Muscle of arm (tissue), 12 donors: ENCODE data around the gene SYT13. TPM values are rescaled to one million over a fixed set of nuclear protein-coding genes. Genes with fewer than 3 reads are reported as not detected.
A peak's percentile ranks its signal among the peaks of the same experiment; 100 is the strongest.
"Not testable (repeated sequence)": the region's sequence is repeated elsewhere in the genome, so short reads cannot be mapped to it uniquely, and the experiment has no call there.

ENCODE experiments used
- DNase-seq: peaks from one replicate; pipeline ENCODE4 v3.0.0-alpha.2; 2013
- polyA plus RNA-seq, 12 donors: library from polyadenylated mRNA; unstranded; fragments of 120-200 nt; gene quantifications; one replicate each; pipeline ENCODE4 v1.2.1, GENCODE V29; 2013; ENCODE audit not compliant: insufficient read length in 12 of 12

The SYT13 gene
- polyA plus RNA-seq, 12 donors, result 0.24 to 4.6 (median 0.71) TPM; not detected in 1

DNA sequence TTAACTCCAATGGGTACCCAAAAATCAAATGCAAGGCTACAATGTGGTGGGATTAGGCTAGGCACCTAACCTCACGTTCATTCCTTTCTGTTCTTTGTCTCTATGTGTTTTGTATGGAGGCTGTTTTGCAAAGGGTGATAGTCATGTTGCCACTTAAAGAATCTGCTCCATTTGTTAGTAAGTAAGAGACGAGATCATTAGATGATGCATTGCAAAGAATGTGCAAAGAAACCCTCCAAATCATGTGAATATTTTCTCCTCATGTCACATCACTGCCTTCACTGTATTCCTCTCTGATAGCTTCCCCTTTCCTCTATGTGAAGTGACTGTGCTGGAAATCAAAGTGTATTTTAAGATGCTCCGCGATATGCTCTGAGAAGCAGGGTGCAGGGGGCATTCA lies 11.9 kb downstream of the SYT13 start:
- no peak for DNase-seq

DNA sequence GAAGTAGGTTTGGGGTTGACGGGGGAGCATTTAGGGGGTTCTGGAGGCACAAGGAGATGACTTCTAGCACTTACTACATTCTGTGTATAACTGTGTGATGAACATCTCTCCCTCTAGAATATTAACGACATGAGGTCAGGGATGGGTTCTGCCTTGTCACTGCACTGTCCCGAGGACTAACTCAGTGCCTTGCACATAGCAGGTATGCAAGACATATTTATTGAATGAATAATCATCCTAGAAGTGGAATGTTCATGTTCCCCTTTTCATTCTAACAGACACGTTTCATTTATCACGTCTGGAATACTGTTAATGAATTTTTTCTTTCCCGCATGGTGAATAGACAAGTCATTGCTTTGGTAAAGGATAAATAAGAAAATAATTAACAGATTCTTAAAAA lies 12.6 kb downstream of the SYT13 start:
- DNase-seq, result no peak

DNA sequence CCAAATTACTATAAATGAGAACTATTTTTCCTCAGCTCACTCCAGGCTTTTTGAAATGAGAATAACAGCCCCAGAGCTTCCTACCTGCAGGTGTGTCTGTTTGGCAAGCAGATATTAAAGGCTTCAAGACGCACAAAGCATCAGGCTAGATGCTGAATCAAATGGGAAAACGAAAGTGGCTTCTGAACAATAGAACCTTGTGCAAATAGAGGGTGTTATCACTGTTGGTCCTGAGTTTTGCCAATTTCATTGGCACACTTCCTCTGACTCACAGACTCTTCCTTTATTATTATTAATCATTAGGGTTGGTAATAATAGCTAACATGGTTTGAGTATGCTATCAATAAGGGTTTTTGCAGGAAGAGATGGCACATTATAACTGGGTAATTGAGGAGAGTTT lies 13.4 kb downstream of the SYT13 start:
- DNase-seq, result no peak

DNA sequence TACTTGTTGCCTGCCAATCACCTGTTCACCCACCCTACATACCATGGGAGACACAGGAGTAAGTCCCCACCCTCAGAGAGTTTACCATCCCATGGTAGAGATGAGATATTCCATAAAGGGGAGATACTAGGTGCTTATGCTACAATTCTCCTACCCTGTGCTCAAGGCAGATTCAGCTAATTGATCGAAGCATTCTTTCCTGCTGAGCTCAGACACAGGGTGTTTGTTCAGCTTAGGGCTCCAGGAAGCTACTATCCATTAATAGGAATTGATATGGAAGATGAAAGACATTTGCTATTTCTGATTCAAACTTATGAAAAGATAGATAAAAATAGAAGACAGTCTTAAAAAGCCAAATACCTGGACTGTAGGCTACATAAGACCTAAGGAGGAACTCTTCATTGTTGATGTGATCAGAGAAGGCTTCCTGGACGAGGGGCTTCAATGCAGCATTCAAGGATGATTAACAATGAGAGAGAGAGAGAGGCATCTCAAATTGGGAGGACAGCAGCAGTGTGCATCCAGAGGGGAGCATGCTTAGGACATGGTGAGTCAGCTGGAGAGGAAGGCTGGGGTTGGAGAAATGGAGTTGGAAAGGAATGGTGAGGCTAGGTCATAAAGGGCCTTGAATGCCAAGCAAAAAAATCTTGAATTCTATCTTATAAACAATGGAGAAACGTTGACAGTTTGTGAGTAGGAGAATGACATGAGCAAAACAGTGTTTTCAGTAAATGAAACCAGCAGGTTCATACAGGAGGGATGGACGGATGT lies 15.0 kb downstream of the SYT13 start:
- no peak for DNase-seq

DNA sequence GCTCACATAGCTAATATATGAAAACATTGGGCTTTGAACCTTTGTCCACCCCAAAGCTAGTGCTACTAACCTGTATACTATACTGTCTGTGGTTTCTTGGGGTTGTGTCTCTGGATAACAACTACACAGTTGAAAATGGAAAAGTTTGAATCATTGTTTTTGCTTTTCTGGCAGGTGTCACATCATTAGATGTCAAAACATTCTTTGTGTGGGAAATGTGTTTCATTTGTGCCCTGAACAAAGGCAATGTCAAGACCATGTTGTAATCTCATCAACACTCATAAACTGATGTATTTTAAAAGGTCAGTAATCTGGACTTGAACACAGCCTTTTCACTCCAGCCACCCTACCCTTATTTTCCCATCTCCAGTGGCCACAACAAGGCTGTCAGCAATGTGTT lies 16.5 kb downstream of the SYT13 start:
- DNase-seq, result no peak

DNA sequence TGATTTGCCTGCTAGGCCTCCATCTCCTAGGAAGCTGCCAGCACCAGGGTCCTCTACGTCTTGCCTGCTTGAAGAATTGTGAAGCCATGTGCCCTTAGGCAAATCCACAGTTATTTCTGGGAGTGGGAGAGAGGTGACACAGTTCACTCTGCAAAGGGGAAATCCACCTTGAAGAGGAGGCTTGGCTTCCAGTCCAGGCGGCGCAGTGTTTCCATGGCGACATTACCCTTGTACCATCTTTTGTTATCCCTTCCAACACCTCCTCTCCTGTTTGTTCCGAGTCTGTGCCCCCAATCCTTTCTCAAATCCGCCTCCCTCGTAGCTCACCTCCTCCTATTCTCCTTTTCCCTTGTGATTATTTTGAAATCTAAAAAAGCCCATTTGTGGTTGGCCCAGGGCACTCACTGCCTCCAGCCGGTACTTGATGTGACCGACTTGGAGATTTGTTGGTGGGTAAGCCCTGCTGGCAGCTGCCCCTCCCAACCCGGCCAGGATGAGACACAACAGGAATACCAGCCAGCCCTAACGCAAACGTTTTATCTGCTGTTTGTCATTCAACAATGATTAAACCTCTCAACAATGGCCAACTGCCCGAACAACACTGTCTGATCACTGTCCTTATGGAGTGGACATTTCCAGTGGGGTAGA lies 18.4 kb downstream of the SYT13 start:
- DNase-seq, result no peak

DNA sequence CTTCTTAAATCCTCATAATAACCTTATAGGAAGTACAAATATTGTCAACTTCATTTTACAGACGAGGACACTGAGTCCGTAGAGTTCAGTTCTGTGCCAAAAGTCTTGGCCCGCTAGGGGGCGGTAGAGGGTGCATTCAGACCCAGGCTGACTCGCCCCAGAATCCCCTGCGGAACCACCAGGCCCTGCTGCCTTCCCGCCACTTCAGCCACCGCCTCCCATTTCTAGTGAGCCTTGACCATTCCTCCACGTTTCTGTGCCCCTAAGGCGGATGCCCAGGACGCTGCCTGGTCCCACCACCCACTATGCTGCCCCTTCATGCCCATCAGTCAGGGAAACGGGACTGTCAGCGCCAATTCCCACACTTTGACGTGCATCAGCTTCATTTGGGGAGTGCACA lies 19.1 kb downstream of the SYT13 start:
- no peak for DNase-seq

DNA sequence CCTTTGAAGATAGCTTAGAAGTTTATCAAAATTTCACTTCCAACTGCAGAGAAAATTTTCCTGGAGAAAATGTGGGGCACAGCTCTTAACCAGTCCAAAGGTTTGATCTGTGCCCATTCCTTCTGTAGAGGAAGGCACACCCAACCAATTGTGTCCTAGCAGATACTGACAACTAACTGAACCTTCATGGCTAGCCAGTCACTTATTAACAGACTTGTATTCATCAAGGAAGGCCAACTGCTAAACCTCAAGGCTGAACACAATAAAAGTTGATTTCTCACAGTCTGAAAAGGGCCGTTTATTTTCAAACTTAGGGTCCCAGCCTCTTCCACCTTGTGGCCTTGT lies 19.5 kb downstream of the SYT13 start:
- DNase-seq, result no peak

DNA sequence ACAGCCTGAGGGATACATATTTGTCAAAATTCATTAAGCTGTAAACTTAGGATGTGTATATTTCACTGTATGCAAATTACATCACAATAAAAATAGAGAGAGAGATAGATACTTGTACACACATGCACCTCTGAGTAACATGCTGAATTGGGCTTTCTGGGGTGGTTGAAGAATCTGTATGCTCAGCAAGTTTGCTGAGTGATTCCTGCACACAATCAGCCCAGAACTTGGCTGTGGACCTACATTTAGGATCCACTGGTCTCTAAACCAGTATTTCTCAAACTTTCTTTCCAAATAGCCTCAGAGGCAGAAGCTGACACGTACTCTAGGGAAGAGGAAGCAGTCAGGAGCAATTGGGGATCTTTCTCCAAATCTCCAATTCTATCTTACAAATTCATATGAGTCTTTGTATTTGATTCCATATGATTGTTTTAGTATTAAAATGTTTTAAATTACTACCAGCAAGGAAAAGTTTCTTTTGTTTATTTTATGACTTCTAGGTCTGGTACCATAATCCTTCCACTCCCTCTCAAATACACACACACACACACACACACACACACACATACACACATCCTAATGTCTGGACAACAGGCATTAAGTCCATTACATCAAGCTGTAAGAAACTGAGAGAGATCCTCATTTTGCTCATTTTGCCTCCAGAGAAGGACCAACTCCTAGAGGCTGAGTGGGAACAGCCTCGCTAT lies 20.0 kb downstream of the SYT13 start:
- DNase-seq, result no peak

DNA sequence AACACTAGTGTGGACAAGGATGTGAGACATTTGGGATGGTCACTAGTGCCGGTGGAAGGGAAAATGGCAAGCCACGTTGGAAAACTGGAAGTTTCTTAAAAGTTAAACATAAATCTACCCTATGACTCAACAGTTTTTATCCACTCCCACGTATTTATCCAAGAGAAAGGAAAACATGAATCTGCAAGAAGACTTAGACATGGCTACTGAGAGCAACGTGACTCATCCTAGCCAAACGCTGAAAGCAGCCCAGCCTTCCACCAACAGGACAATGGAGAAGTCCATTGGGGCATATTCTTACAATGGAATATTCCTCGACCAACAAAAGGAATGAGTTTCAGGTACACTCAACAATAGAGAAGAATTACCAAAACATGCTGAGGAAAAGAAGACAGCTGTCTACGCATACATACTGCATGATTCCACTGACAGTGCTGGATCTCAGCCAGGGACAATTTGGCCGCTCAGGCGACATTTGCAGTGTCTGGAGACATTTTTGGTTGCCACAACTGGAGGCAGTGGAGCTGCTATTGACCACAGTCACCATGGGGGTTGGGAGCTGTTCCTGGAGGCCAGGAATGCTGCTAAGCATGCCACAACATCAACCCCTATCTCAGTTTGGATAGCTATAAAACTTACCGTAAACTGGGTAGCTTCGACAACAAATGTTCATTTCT lies 21.2 kb downstream of the SYT13 start:
- DNase-seq, result no peak

DNA sequence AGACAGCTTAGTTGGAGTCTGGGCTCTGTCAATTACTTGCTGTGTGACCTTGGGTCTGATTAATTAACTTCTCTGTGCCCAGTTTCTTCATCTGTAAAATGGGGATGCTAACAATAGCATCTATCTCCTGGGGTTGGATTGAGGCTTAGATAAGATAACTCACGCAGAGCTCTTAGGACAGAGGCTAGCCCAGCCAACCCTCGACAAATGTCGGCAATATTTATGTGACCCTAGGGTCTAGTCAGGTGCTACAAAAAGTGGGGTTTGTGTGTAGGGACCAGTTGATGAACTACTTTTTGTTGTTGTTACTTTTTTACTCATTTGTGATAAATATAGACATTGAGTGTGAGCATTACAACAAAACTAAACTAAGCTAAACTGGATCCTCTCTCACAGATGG lies 22.4 kb downstream of the SYT13 start:
- no peak for DNase-seq

DNA sequence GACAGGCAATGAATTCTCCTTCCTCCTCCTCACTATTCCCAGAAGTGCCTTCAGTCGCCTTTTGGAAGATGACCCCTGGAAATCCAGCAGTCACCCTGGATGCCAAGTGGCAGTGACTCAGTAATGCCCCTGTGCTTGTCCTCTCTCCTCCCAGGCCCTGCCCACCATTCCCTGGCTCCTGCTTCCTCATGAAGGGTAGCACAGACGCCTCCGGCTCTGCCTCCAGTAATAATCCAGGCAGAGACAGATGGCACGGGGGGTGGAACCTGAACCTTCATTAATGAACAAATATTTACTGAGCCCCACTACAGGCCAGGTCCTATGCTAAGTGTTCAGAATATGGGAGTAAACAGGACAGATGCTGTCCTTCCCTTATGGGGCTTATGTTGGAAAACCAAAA lies 23.2 kb downstream of the SYT13 start:
- DNase-seq, result no peak

DNA sequence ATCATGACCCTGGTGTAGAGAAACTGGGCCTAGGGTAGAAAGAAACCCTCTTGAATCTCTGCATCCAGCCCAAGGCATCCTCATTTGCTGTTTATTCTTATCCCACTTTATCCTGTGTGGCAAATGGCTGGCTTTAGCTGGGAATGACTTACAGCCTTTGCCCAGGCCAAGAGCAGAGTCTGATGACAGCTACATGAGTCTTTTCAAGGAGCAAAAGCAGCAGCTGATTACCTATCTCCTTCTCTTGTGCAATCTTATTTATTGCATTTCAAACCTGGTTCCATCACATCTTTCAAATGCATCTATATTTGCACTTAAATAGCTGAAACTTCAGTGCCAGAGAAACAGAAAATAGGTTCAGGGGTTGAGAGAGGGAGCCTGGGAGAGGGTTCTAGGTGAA lies 26.1 kb downstream of the SYT13 start:
- no peak for DNase-seq

DNA sequence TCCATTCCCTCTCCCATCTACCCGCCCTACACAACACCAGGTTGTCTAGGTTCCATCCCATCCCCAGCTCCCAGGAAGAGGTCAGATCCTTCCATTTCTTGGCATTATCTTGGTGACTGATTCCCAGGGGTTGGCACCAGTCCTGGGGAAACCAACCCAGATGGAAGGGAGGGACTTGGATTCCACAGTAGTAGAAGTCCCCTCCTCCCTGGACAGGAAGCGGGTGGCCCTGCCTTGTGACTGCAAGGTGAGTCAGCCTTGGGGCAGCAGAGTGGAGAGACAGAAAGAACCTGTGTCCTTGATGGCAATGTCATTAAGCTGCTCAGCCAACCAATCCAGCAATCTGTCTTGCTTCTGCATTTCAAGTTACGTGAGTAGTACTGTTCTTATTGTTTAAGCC lies 26.5 kb downstream of the SYT13 start:
- DNase-seq, result no peak

DNA sequence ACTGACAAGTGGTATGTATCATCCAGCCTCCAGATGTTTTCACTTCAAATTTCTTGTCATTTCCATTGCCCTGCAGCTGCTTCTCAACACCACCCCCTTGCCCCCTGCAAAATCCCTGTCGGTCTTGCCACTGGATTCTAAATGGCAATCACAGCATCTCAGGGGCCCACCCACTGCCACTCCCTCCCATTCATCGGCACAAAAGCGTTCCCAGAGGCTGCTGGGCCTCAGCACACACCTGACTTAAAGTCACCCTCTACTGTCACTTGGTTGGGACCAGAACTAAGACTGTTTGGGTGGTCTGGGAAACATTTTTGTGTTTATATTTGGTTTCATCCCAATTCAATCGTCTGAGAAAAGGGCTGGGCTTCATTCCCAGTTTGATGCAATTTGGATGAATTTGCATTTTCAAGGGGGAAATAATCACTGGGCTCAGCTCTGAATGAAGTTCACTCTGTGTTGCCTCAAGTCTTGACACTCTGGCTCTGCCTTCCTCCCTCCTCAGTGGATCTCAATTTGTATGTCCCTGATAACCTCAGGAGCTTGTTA lies 27.1 kb downstream of the SYT13 start:
- DNase-seq, result peak; percentile 26

DNA sequence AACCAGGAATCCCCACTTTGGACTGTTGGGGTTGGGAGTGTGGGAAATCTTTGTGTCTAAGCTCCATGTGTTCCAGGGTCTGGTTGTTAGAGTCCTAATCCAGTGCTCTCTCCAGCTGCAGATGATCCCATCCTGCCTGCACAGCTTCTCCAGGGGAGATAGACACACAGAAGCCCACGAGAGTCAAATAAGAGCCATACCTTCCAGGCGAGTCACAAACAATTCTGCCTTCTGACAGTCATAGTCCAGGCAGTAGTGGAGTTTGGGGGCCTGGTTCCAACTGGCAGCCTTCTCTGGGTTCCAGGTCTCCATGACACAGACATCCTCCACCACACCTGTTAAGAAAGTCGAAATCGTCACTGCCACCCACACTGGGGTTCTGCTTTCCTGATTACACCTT lies 32.1 kb downstream of the SYT13 start:
- no peak for DNase-seq

DNA sequence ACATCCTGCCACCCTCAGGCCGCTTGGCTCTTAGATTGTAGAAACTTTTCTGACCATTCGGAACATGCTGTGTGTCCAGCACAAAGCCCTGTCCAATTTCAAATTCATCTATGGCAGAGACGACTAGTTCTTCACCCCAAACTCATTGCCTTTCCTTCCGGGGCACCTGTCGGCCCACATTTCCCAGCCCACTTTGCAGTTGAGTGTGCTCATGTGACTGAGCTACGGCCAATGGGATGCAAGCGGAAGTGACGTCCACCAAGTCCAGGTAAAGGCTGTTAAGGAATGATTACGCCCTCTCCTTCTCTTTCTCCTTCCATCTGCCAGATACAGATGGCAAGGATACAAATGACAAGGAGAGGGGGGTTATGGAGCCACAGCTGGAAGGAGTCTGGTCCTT lies 32.5 kb downstream of the SYT13 start:
- DNase-seq, result no peak

DNA sequence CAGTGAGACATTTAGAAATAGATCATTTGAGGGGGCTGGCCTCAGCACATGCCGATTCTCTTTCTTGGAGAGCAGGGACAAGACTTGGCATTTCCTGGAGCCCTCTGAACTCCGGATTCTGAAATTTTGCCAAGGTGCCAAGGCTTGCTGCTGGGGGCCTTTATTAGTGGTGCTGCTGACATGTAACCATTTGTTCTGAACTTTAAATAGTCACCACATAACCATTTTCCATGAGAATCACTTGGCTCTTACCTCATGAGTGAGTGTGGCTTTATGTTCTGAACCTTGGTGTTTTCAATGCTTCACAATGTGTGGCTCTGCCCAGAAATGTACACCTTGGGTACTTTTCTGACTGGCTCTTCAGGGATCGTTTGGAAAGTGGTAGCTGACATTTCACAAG lies 33.3 kb downstream of the SYT13 start:
- DNase-seq, result no peak

DNA sequence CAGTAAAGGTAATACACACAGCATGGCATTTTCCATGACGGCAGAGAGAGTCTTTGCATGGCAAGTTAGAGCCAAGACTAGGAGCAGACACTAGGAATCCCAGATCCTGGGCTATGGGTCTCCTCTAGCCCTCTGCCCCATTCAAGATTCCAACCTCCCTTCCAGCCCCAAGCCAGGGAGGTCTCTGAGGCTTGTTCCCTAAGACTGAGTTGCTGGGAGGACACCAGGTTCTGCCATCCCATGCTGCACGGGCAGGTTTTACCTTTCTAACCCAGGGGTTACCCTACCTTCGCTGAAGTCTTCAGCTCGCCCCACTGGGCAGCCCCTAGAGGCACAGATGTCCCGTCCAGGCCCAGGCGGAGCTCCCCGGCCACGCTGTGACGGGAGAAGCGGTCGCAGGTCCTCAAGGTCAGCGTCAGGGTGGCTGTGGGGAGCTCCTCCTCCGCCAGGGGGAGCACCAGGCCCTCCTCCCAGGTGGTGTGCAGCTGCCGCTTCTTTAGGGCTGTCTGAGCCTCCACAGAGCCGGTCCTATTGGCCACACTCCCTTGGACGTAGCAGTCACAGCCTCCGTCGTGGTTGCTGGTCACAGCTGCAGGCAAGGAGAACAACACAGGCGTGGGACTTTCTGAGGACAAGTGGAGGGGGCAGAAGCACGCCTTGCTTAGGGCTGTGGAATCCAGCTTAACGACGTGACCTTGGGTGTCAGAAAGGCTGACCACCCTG lies 33.8 kb downstream of the SYT13 start:
- no peak for DNase-seq

DNA sequence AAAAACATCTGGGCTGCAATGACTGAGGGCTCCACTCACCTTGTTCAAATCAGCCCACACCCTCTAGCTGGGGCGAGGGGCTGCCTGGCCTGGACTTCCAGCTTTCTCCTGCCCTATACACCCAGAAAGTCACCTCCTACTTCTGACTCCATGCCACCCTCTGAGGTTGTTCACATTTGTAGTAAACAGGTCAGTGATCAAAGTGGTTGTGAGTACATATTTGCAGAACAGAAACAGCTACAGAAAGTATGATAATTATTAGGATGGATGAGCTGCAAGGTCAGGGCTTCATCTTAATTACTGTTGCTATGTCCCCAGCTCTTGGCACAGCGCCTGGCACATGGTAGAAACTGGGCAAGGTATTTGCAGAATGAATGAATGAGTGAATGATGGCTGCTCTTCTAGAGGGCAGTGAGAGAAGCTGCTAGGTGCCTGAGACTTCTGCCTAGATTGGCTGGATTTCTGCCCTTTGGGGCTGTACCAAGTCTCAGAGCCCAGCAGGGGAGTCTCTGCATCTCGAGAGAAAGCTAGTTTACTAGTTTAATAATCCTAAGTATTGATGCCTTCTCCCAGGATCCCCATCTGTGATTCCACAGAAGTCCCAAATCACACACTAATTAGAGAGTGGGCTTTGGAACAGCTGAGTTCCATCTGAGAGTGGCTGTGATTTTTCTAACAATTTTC lies 36.0 kb downstream of the SYT13 start:
- DNase-seq, result no peak

DNA sequence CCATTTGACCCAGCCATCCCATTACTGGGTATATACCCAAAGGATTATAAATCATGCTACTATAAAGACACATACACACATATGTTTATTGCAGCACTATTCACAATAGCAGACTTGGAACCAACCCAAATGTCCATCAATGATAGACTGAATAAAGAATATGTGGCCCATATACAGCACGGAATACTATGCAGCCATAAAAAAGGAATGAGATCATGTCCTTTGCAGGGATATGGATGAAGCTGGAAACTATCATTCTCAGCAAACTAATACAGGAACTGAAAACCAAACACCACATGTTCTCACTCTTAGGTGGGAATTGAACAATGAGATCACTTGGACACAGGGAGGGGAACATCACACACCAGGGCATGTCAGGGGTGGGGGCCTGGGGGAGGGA lies 36.8 kb downstream of the SYT13 start:
- not testable (repeated sequence) for DNase-seq
